Measurements from ENCODE around the gene VCP.

The VCP gene

DNA sequence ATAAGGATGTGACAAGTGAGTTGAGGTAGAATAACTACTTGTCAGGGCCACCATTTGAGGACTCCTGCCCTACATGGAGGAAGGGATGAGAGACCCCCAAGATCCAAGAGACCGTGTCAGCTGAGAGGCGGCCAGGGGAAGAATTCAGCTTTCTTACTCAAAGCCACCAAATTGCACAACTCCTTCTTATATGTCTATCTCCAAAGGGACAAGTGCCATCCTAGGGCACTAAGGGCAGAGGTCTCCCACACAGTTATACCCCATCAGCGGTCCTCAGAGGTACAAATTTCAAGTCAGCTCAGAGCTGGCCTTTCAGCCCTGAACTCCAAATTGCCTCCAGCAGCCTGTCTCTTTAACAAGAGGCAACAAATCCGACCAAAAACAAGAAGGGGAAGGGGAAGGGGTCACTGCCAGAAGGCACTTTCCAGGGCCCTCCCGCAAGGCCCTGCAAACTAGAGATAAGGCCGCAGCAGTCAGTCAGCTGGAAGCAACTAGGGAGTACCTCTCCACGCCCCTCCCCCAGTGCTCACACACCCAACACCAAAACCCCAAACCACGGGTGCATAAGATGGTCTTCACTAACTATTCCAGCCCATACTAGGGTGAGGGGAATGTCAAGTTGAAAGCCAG lies 36.6 kb upstream of the VCP start:
- Histone ChIP-seq H3K36me3 (ENCODE audit: insufficient read depth, low read length) (no peaks in the 10 kb centered on the region; the same call in 1 of the 2 replicates), H3K4me1 (ENCODE audit: insufficient read depth, low read length, severe bottlenecking) (peaks cover 17% of the 10 kb centered on the region), H3K4me3 (ENCODE audit: low read depth, low read length, poor library complexity, severe bottlenecking) (no peak overlapping the region), H3K4me2 (ENCODE audit: low read length) (no peak overlapping the region), H2AFZ (ENCODE audit: low read length) (no peak overlapping the region), H4K20me1 (ENCODE audit: insufficient read depth, low read length) (no peaks in the 10 kb centered on the region), H3K9ac (ENCODE audit: low read length) (no peak overlapping the region), H3K9me3 (ENCODE audit: low read length) (no peaks in the 10 kb centered on the region), H3F3A (ENCODE audit: insufficient read depth, low read length) (no peaks in the 10 kb centered on the region), H3K79me2 (ENCODE audit: insufficient read depth, low read length) (no peaks in the 10 kb centered on the region), H3K9me2 (ENCODE audit: low read depth, low read length) (no peaks in the 10 kb centered on the region), H3K27ac (ENCODE audit: low read depth, low read length, poor library complexity, severe bottlenecking) (no peak overlapping the region), H3K27me3 (ENCODE audit: insufficient read depth, low read length) (no peaks in the 10 kb centered on the region)
- TF ChIP-seq, protein P1, sequence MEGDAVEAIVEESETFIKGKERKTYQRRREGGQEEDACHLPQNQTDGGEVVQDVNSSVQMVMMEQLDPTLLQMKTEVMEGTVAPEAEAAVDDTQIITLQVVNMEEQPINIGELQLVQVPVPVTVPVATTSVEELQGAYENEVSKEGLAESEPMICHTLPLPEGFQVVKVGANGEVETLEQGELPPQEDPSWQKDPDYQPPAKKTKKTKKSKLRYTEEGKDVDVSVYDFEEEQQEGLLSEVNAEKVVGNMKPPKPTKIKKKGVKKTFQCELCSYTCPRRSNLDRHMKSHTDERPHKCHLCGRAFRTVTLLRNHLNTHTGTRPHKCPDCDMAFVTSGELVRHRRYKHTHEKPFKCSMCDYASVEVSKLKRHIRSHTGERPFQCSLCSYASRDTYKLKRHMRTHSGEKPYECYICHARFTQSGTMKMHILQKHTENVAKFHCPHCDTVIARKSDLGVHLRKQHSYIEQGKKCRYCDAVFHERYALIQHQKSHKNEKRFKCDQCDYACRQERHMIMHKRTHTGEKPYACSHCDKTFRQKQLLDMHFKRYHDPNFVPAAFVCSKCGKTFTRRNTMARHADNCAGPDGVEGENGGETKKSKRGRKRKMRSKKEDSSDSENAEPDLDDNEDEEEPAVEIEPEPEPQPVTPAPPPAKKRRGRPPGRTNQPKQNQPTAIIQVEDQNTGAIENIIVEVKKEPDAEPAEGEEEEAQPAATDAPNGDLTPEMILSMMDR (IDR thresholded peaks at IDR 0.05; ENCODE audit: low read length): no peak

DNA sequence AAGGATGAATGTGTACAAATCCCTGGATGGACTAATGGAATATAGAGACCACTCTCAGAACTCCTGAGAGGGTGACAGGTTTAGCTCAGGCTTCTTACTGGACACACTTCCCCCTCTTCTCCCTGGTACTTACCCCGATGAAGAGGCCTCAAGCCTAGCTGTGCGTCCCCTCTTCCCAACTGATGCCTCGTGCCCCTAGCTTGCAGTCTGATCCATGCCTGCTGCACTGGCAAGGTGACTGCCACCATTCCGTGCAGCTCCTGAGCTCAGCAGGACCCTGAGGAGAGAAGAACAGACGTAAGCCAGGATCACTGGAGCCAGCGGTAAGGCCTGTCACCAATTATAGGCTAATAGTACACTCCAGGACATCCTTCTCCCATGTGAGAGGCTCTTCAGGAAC lies 36.0 kb upstream of the VCP start:
- H3K27me3 ChIP-seq (ENCODE audit: insufficient read depth, low read length): no peaks in the 10 kb centered on the region
- H4K20me1 ChIP-seq (ENCODE audit: insufficient read depth, low read length): no peaks in the 10 kb centered on the region
- peaks cover 16% of the 10 kb centered on the region for H3K4me1 ChIP-seq (ENCODE audit: insufficient read depth, low read length, severe bottlenecking)
- H3K27ac ChIP-seq (ENCODE audit: low read depth, low read length, poor library complexity, severe bottlenecking): no peak overlapping the region
- H3F3A ChIP-seq (ENCODE audit: insufficient read depth, low read length): no peaks in the 10 kb centered on the region
- no peaks in the 10 kb centered on the region; the same call in 1 of the 2 replicates for H3K36me3 ChIP-seq (ENCODE audit: insufficient read depth, low read length)
- H3K9me3 ChIP-seq (ENCODE audit: low read length): no peaks in the 10 kb centered on the region
- H3K9ac ChIP-seq (ENCODE audit: low read length): no peak overlapping the region
- no peak overlapping the region for H3K4me2 ChIP-seq (ENCODE audit: low read length)
- no peaks in the 10 kb centered on the region for H3K79me2 ChIP-seq (ENCODE audit: insufficient read depth, low read length)
- TF ChIP-seq, protein P1 (IDR thresholded peaks at IDR 0.05; ENCODE audit: low read length): no peak
- TF ChIP-seq EZH2 (IDR thresholded peaks at IDR 0.05; ENCODE audit: borderline replicate concordance, low read length): no peak
- H3K9me2 ChIP-seq (ENCODE audit: low read depth, low read length): no peaks in the 10 kb centered on the region
- no peak overlapping the region for H2AFZ ChIP-seq (ENCODE audit: low read length)
- no peak overlapping the region for H3K4me3 ChIP-seq (ENCODE audit: low read depth, low read length, poor library complexity, severe bottlenecking)

GRCh38 chr9:35107297-35108290 lies 35.2 kb upstream of the VCP start:
- peaks cover 19% of the 10 kb centered on the region for H3K4me1 ChIP-seq (ENCODE audit: insufficient read depth, low read length, severe bottlenecking)
- H3K27ac ChIP-seq (ENCODE audit: low read depth, low read length, poor library complexity, severe bottlenecking): no peak overlapping the region
- H3K9me2 ChIP-seq (ENCODE audit: low read depth, low read length): no peaks in the 10 kb centered on the region
- H3K4me2 ChIP-seq (ENCODE audit: low read length): no peak overlapping the region
- H3K9me3 ChIP-seq (ENCODE audit: low read length): no peaks in the 10 kb centered on the region
- no peaks in the 10 kb centered on the region; the same call in 1 of the 2 replicates for H3K36me3 ChIP-seq (ENCODE audit: insufficient read depth, low read length)
- H4K20me1 ChIP-seq (ENCODE audit: insufficient read depth, low read length): no peaks in the 10 kb centered on the region
- no peak overlapping the region for H3K9ac ChIP-seq (ENCODE audit: low read length)
- no peaks in the 10 kb centered on the region for H3F3A ChIP-seq (ENCODE audit: insufficient read depth, low read length)
- no peak overlapping the region for H3K4me3 ChIP-seq (ENCODE audit: low read depth, low read length, poor library complexity, severe bottlenecking)
- H3K79me2 ChIP-seq (ENCODE audit: insufficient read depth, low read length): peaks cover 2% of the 10 kb centered on the region
- no peaks in the 10 kb centered on the region for H3K27me3 ChIP-seq (ENCODE audit: insufficient read depth, low read length)
- TF ChIP-seq EZH2 (IDR thresholded peaks at IDR 0.05; ENCODE audit: borderline replicate concordance, low read length): no peak
- TF ChIP-seq, protein P1 (IDR thresholded peaks at IDR 0.05; ENCODE audit: low read length): no peak
- H2AFZ ChIP-seq (ENCODE audit: low read length): no peak overlapping the region
